Stimulated activated CD8-positive, alpha-beta memory T cell treated with anti-CD3 and anti-CD28 coated beads, Interleukin-12 subunit alpha, Interleukin-12 subunit beta, amount 100 ng/mL, for 4 hours (primary cell): ENCODE data around the gene COL5A1.
"Not testable (repeated sequence)": the region's sequence is repeated elsewhere in the genome, so short reads cannot be mapped to it uniquely, and the experiment has no call there.

Experiments
- DNase-seq: peaks from one replicate; pipeline ENCODE4 v3.0.0-alpha.2; 2020; ENCODE audit warnings: low read depth

The COL5A1 gene

GRCh38 chr9:134678666-134679443 is 37.3 kb downstream of the COL5A1 start:
- no peak for DNase-seq

GRCh38 chr9:134679616-134680392 is 38.2 kb downstream of the COL5A1 start:
- no peak for DNase-seq

GRCh38 chr9:134680393-134681060 is 38.9 kb downstream of the COL5A1 start:
- DNase-seq, result no peak

GRCh38 chr9:134681061-134681661 is 39.6 kb downstream of the COL5A1 start:
- no peak for DNase-seq

- no peak for DNase-seq
Observed at GRCh38 chr9:134682026-134682425, 40.4 kb downstream of the COL5A1 start.

GRCh38 chr9:134682651-134683364 is 41.2 kb downstream of the COL5A1 start:
- DNase-seq, result no peak

- no peak for DNase-seq
Observed at GRCh38 chr9:134683714-134684374, 42.2 kb downstream of the COL5A1 start.

GRCh38 chr9:134684375-134684723 is 42.7 kb downstream of the COL5A1 start:
- DNase-seq, result no peak

GRCh38 chr9:134684941-134685340 is 43.3 kb downstream of the COL5A1 start:
- not testable (repeated sequence) for DNase-seq

GRCh38 chr9:134685784-134686183 is 44.2 kb downstream of the COL5A1 start:
- no peak for DNase-seq

GRCh38 chr9:134686896-134687295 is 45.3 kb downstream of the COL5A1 start:
- DNase-seq, result no peak

GRCh38 chr9:134687556-134687955 is 46.0 kb downstream of the COL5A1 start:
- DNase-seq, result no peak

GRCh38 chr9:134688231-134688630 is 46.6 kb downstream of the COL5A1 start:
- no peak for DNase-seq

- no peak for DNase-seq
Observed at GRCh38 chr9:134688661-134689320, 47.2 kb downstream of the COL5A1 start.

GRCh38 chr9:134689321-134690181 is 47.9 kb downstream of the COL5A1 start:
- no peak for DNase-seq

- DNase-seq, result no peak
Observed at GRCh38 chr9:134690301-134690751, 48.7 kb downstream of the COL5A1 start.

- DNase-seq, result no peak
Observed at GRCh38 chr9:134690946-134691694, 49.5 kb downstream of the COL5A1 start.

GRCh38 chr9:134691695-134692572 is 50.3 kb downstream of the COL5A1 start:
- DNase-seq, result no peak
